ENCODE results near the gene DTNB.

GRCh38 chr2:25558262-25558661 lies 115.1 kb downstream of the DTNB start:
- TF ChIP-seq CTCF (IDR thresholded peaks at IDR 0.05) (no peak), POLR2A (IDR thresholded peaks at IDR 0.05) (no peak)

Data from uterus (tissue), 2 donors.